A549 treated with GW870086 at 1 μM for 4 hours (cell line): ENCODE measurements around the gene ZNF442. TPM values are rescaled to one million over a fixed set of nuclear protein-coding genes. Genes with fewer than 3 reads are reported as not detected.

Experiments used
- total RNA-seq: library from RNA; stranded (reverse); fragments of 200-300 nt; extraction: Qiagen RNA extraction; gene quantifications from 5 replicates; pipeline ENCODE4 v1.2.3, GENCODE V29; 2022; ENCODE audit warnings: low read depth

ZNF442 gene
- not detected in 5 replicates for total RNA-seq

GRCh38 chr19:12365236-12366162, at the start of gene ZNF442:
TSS of gene ZNF442 (minus strand) at chr19:12365683. CDS start at chr19:12363631, 2,052 bp downstream.

GRCh38 chr19:12400633-12401502, 35.4 kb upstream of the ZNF442 start, which contains the start of gene ZNF799:
TSS of gene ZNF799 (minus strand) at chr19:12401271. CDS start at chr19:12401070, 201 bp downstream.

GRCh38 chr19:12333162-12334159, 32.0 kb downstream of the ZNF442 start, which contains the start of gene ZNF563:
TSS of gene ZNF563 (minus strand) at chr19:12333633. CDS start at chr19:12333482, 151 bp downstream.

Other genes with a start within 250 kb of the ZNF442 start
- gene ZNF20, start 225.3 kb downstream of the ZNF442 start, total RNA-seq = 0.23 to 0.25 TPM in 2 of 5 replicates, not detected in the others
- not detected in 5 replicates for gene ZNF625, start 208.9 kb downstream of the ZNF442 start, total RNA-seq
- 1.2 to 2.5 TPM (median 1.6 TPM) in 5 replicates for gene ZNF136, start 202.6 kb downstream of the ZNF442 start, total RNA-seq
- gene ZNF44, start 70.8 kb downstream of the ZNF442 start, total RNA-seq = 0.51 to 1.00 TPM (median 0.73 TPM) in 5 replicates
- gene ZNF563, start 32.0 kb downstream of the ZNF442 start, total RNA-seq = not detected in 5 replicates
- gene ZNF799, start 35.6 kb upstream of the ZNF442 start, total RNA-seq = 1.3 to 2.1 TPM (median 1.7 TPM) in 5 replicates
- gene ZNF443, start 75.3 kb upstream of the ZNF442 start, total RNA-seq = 0.91 to 1.3 TPM (median 1.0 TPM) in 5 replicates
- 0.40 TPM in 1 of 5 replicates, not detected in the others for gene ZNF709, start 119.1 kb upstream of the ZNF442 start, total RNA-seq
- gene ZNF564, start 185.8 kb upstream of the ZNF442 start, total RNA-seq = 1.1 to 2.9 TPM (median 2.0 TPM) in 5 replicates
- 0.62 to 1.3 TPM (median 0.79 TPM) in 4 of 5 replicates, not detected in the other for gene ZNF490, start 245.1 kb upstream of the ZNF442 start, total RNA-seq
- 3.3 to 6.1 TPM (median 5.5 TPM) in 5 replicates for gene ZNF791, start 245.2 kb upstream of the ZNF442 start, total RNA-seq